H9 (cell line): ENCODE measurements around the gene GHITM. TPM values are rescaled to one million over a fixed set of nuclear protein-coding genes. Genes with fewer than 3 reads are reported as not detected.

Experiments
- DNase-seq: peaks from one replicate; pipeline ENCODE4 v3.0.0-alpha.2; 2017
- H2AFZ ChIP-seq: one replicate; pipeline ENCODE4 v1.6.1; 2013; ENCODE audit warnings: mild to moderate bottlenecking, low read length, control low read depth, moderate library complexity
- H2AK5ac ChIP-seq: 2 replicates; pipeline ENCODE4 v1.6.1; 2013; ENCODE audit warnings: low read length, control low read depth, mixed read lengths; ENCODE audit not compliant: insufficient read length
- H2BK120ac ChIP-seq: one replicate; pipeline ENCODE4 v1.6.1; 2013; ENCODE audit warnings: low read depth, mild to moderate bottlenecking, low read length, control low read depth, inconsistent platforms; ENCODE audit not compliant: poor library complexity, severe bottlenecking
- H2BK12ac ChIP-seq: 2 replicates; pipeline ENCODE4 v1.6.1; 2013; ENCODE audit warnings: low read length, control low read depth, mixed read lengths, low read depth; ENCODE audit not compliant: insufficient read length
- H2BK15ac ChIP-seq: 2 replicates; pipeline ENCODE4 v1.6.1; 2013; ENCODE audit warnings: low read depth, low read length, control low read depth
- H2BK20ac ChIP-seq: one replicate; pipeline ENCODE4 v1.6.1; 2013; ENCODE audit warnings: low read depth, mild to moderate bottlenecking, low read length, control low read depth, inconsistent platforms; ENCODE audit not compliant: poor library complexity, severe bottlenecking
- H2BK5ac ChIP-seq: 2 replicates; pipeline ENCODE4 v1.6.1; 2013; ENCODE audit warnings: low read length, control low read depth, mixed read lengths; ENCODE audit not compliant: insufficient read length
- H3K14ac ChIP-seq: 2 replicates; pipeline ENCODE4 v1.6.1; 2013; ENCODE audit warnings: low read length, control low read depth; ENCODE audit not compliant: insufficient read depth
- H3K18ac ChIP-seq: 2 replicates; pipeline ENCODE4 v1.6.1; 2013; ENCODE audit warnings: low read depth, mild to moderate bottlenecking, mixed read lengths, low read length, control low read depth; ENCODE audit not compliant: insufficient read length
- H3K23ac ChIP-seq: 2 replicates; pipeline ENCODE4 v1.6.1; 2013; ENCODE audit warnings: low read length, control low read depth, mixed read lengths, low read depth; ENCODE audit not compliant: insufficient read length
- H3K23me2 ChIP-seq: 2 replicates; pipeline ENCODE4 v1.6.1; 2013; ENCODE audit warnings: low read depth, mild to moderate bottlenecking, mixed read lengths, low read length, control low read depth; ENCODE audit not compliant: insufficient read length, poor library complexity, severe bottlenecking
- H3K27ac ChIP-seq: 2 replicates; pipeline ENCODE4 v1.5.1; 2013; ENCODE audit warnings: low read length, control low read depth, mixed read lengths, low read depth; ENCODE audit not compliant: insufficient read length
- H3K27me3 ChIP-seq: 2 replicates; pipeline ENCODE4 v1.6.1; 2013; ENCODE audit warnings: low read length, control low read depth, inconsistent platforms; ENCODE audit not compliant: insufficient read depth
- H3K4ac ChIP-seq: 2 replicates; pipeline ENCODE4 v1.6.1; 2013; ENCODE audit warnings: low read depth, mild to moderate bottlenecking, control low read depth, inconsistent platforms, low read length, moderate library complexity
- H3K4me1 ChIP-seq: 2 replicates; pipeline ENCODE4 v1.6.1; 2013; ENCODE audit warnings: low read length, control low read depth, inconsistent platforms; ENCODE audit not compliant: insufficient read depth
- H3K4me2 ChIP-seq: 2 replicates; pipeline ENCODE4 v1.6.1; 2013; ENCODE audit warnings: low read length, control low read depth, mixed read lengths; ENCODE audit not compliant: insufficient read length, insufficient read depth
- H3K56ac ChIP-seq: 2 replicates; pipeline ENCODE4 v1.6.1; 2013; ENCODE audit warnings: low read depth, mild to moderate bottlenecking, mixed read lengths, low read length, control low read depth; ENCODE audit not compliant: insufficient read length
- H3K79me1 ChIP-seq: 2 replicates; pipeline ENCODE4 v1.6.1; 2013; ENCODE audit warnings: low read depth, mild to moderate bottlenecking, moderate library complexity, low read length, control low read depth, inconsistent platforms; ENCODE audit not compliant: insufficient read depth, poor library complexity, severe bottlenecking
- H3K79me2 ChIP-seq: 2 replicates; pipeline ENCODE4 v1.6.1; 2013; ENCODE audit warnings: low read length, control low read depth, inconsistent platforms; ENCODE audit not compliant: insufficient read depth
- H3K9ac ChIP-seq: 2 replicates; pipeline ENCODE4 v1.6.1; 2013; ENCODE audit warnings: low read length, control low read depth, mixed read lengths; ENCODE audit not compliant: insufficient read length; ENCODE audit errors: extremely low read depth
- H3K9me3 ChIP-seq: one replicate; pipeline ENCODE4 v1.6.1; 2013; ENCODE audit warnings: low read depth, low read length, inconsistent platforms; ENCODE audit not compliant: control insufficient read depth
- H3T11ph ChIP-seq: one replicate; pipeline ENCODE4 v1.6.1; 2013; ENCODE audit warnings: mild to moderate bottlenecking, low read length, control low read depth, inconsistent platforms
- H4K20me1 ChIP-seq: one replicate; pipeline ENCODE4 v1.6.1; 2013; ENCODE audit not compliant: control insufficient read depth, insufficient read length, insufficient read depth
- H4K5ac ChIP-seq: 2 replicates; pipeline ENCODE4 v1.6.1; 2013; ENCODE audit warnings: low read depth, mild to moderate bottlenecking, mixed read lengths, low read length, control low read depth; ENCODE audit not compliant: insufficient read length
- H4K8ac ChIP-seq: replicated peaks from 2 replicates; pipeline ENCODE4 v1.6.1; 2013; ENCODE audit warnings: low read length, control low read depth, mixed read lengths, low read depth; ENCODE audit not compliant: insufficient read length
- H4K91ac ChIP-seq: 2 replicates; pipeline ENCODE4 v1.6.1; 2013; ENCODE audit warnings: low read depth, mild to moderate bottlenecking, moderate library complexity, mixed read lengths, low read length, control low read depth; ENCODE audit not compliant: insufficient read length
- H3K27ac Mint-ChIP-seq, 3 experiments: 2 replicates in 2 of 3; 3 replicates in 1 of 3; pipeline ENCODE4 v1.8.0; 2020 to 2021; ENCODE audit warnings: mixed read lengths in 3 of 3, mild to moderate bottlenecking in 1 of 3, moderate library complexity in 1 of 3
- H3K27me3 Mint-ChIP-seq: 2 replicates; pipeline ENCODE4 v1.8.0; 2021; ENCODE audit warnings: low read depth, mild to moderate bottlenecking, moderate library complexity, mixed read lengths
- H3K36me3 Mint-ChIP-seq, 3 experiments: 2 replicates in 2 of 3; 3 replicates in 1 of 3; pipeline ENCODE4 v1.8.0; 2020 to 2021; ENCODE audit warnings: low read depth in 3 of 3, mixed read lengths in 3 of 3; ENCODE audit not compliant: insufficient read depth in 1 of 3
- H3K4me1 Mint-ChIP-seq, 2 experiments: 2 replicates each; pipeline ENCODE4 v1.8.0; 2020; ENCODE audit warnings: mixed read lengths in 2 of 2
- H3K4me3 Mint-ChIP-seq, 2 experiments: 2 replicates in 1 of 2; 3 replicates in 1 of 2; pipeline ENCODE4 v1.8.0; 2020 to 2021; ENCODE audit warnings: mild to moderate bottlenecking in 2 of 2, mixed read lengths in 2 of 2, moderate library complexity in 1 of 2
- H3K9me3 Mint-ChIP-seq, 2 experiments: 2 replicates in 1 of 2; 3 replicates in 1 of 2; pipeline ENCODE4 v1.8.0; 2020; ENCODE audit warnings: mild to moderate bottlenecking in 2 of 2, mixed read lengths in 2 of 2, moderate library complexity in 1 of 2
- WGBS: extraction: QIAGEN DNeasy Blood & Tissue Kit; methylation state at CpG from one replicate; pipeline ENCODE4 v1.1.7; 2013; ENCODE audit warnings: missing lambda C conversion rate, low lambda C conversion rate, mixed read lengths; ENCODE audit not compliant: insufficient read length; ENCODE audit errors: extremely low coverage; 5-methylcytosine and 5-hydroxymethylcytosine counted together
- total RNA-seq: library from RNA; stranded (reverse); gene quantifications from 2 replicates; pipeline ENCODE4 v1.2.1, GENCODE V29; 2021
- TF ChIP-seq, protein P1 (sequence below): fragments of 200-600 bp; sonication (generic); conservative IDR thresholded peaks from 3 replicates; pipeline ENCODE4 v1.8.0; 2021; ENCODE audit warnings: antibody characterized with exemption, mild to moderate bottlenecking

The GHITM gene
- total RNA-seq, 1 experiment from 2014 or later, result 95.6 TPM

DNA sequence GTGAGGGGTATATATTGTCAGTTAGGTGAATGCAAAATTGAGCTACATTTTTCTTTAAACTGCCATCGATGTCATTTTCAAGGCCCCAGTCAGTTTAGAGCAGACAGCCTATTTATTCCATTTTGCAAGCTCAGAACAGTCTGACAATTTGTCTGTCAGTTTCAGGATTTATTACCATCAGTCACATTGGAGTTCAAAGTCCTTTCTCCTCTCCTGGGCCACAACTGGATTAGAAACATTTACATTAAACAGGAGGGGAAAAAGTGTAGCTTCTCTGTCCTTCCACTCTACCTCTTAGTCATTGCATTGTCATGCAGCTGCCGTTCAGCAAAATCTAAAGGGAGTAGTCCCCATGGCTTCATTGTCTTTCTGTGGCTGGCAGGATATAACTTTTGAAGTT, 3.5 kb upstream of the GHITM start:
- no peak overlapping the region for H2BK120ac ChIP-seq
- H4K20me1 ChIP-seq, result no peaks in the 10 kb centered on the region
- no peak overlapping the region for H4K91ac ChIP-seq
- no peak overlapping the region for H4K5ac ChIP-seq
- no peak overlapping the region for H2BK12ac ChIP-seq
- H3K4me3 Mint-ChIP-seq, result no peak overlapping the region
- no peaks in the 10 kb centered on the region; a peak in 1 of 7 replicates for H3K36me3 Mint-ChIP-seq
- no peak overlapping the region for H2AFZ ChIP-seq
- peaks cover 8% of the 10 kb centered on the region; the same call in 1 of the 2 replicates for H3K4me1 ChIP-seq
- no CpG with 5 or more reads among the region's 2 CpGs for WGBS
- H3K9me3 ChIP-seq, result no peaks in the 10 kb centered on the region
- no peak overlapping the region for H3K14ac ChIP-seq
- H3K4me1 Mint-ChIP-seq, result peaks cover 21% of the 10 kb centered on the region in 2 experiments
- no peak overlapping the region for H4K8ac ChIP-seq
- H2BK20ac ChIP-seq, result no peak overlapping the region
- no peak overlapping the region for H3K56ac ChIP-seq
- H3K4me2 ChIP-seq, result no peak overlapping the region
- TF ChIP-seq, protein P1, sequence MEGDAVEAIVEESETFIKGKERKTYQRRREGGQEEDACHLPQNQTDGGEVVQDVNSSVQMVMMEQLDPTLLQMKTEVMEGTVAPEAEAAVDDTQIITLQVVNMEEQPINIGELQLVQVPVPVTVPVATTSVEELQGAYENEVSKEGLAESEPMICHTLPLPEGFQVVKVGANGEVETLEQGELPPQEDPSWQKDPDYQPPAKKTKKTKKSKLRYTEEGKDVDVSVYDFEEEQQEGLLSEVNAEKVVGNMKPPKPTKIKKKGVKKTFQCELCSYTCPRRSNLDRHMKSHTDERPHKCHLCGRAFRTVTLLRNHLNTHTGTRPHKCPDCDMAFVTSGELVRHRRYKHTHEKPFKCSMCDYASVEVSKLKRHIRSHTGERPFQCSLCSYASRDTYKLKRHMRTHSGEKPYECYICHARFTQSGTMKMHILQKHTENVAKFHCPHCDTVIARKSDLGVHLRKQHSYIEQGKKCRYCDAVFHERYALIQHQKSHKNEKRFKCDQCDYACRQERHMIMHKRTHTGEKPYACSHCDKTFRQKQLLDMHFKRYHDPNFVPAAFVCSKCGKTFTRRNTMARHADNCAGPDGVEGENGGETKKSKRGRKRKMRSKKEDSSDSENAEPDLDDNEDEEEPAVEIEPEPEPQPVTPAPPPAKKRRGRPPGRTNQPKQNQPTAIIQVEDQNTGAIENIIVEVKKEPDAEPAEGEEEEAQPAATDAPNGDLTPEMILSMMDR, result no peak
- no peak overlapping the region for H3K4ac ChIP-seq
- H3K27ac Mint-ChIP-seq, result no peak overlapping the region
- no peaks in the 10 kb centered on the region for H3K27me3 ChIP-seq
- DNase-seq, result no peak
- no peak overlapping the region for H2AK5ac ChIP-seq
- H3K23ac ChIP-seq, result no peak overlapping the region
- H3K79me2 ChIP-seq, result peaks cover 5% of the 10 kb centered on the region
- no peak overlapping the region for H3K27ac ChIP-seq
- H2BK15ac ChIP-seq, result no peak overlapping the region
- no peak overlapping the region for H3K9ac ChIP-seq
- no peak overlapping the region for H3K18ac ChIP-seq
- peaks cover 14% of the 10 kb centered on the region for H3K27me3 Mint-ChIP-seq
- H3T11ph ChIP-seq, result no peak overlapping the region
- H2BK5ac ChIP-seq, result no peak overlapping the region
- peaks cover 5% of the 10 kb centered on the region for H3K23me2 ChIP-seq
- H3K9me3 Mint-ChIP-seq, result no peaks in the 10 kb centered on the region
- no peaks in the 10 kb centered on the region for H3K79me1 ChIP-seq
